Endodermal cell (in vitro differentiated cells): Measurements from ENCODE around the gene CPA4. TPM values are rescaled to one million over a fixed set of nuclear protein-coding genes. Genes with fewer than 3 reads are reported as not detected.
"Not testable (repeated sequence)": the region's sequence is repeated elsewhere in the genome, so short reads cannot be mapped to it uniquely, and the experiment has no call there.

Source experiments
- DNase-seq: peaks from one replicate; pipeline ENCODE4 v3.0.0-alpha.2; 2017
- H3K27ac ChIP-seq: 2 replicates; pipeline ENCODE4 v1.5.1; 2013; ENCODE audit warnings: mild to moderate bottlenecking, low read depth, low read length, moderate library complexity
- H3K27me3 ChIP-seq: 2 replicates; pipeline ENCODE4 v1.6.1; 2013; ENCODE audit warnings: mild to moderate bottlenecking, low read length, moderate library complexity; ENCODE audit not compliant: insufficient read depth, control insufficient read depth, poor library complexity, severe bottlenecking
- H3K36me3 ChIP-seq: 2 replicates; pipeline ENCODE4 v1.7.0; 2013; ENCODE audit warnings: mild to moderate bottlenecking, low read length, moderate library complexity; ENCODE audit not compliant: control insufficient read depth, insufficient read depth
- H3K4me1 ChIP-seq: one replicate; pipeline ENCODE4 v1.7.0; 2013; ENCODE audit warnings: low read length; ENCODE audit not compliant: control insufficient read depth, insufficient read depth
- H3K4me3 ChIP-seq: 2 replicates; pipeline ENCODE4 v1.5.1; 2013; ENCODE audit warnings: mild to moderate bottlenecking, low read length, moderate library complexity
- H3K9ac ChIP-seq: 2 replicates; pipeline ENCODE4 v1.6.1; 2013; ENCODE audit warnings: mild to moderate bottlenecking, low read length, moderate library complexity; ENCODE audit not compliant: poor library complexity, severe bottlenecking; ENCODE audit errors: extremely low read depth
- H3K9me3 ChIP-seq: 2 replicates; pipeline ENCODE4 v1.6.1; 2013; ENCODE audit warnings: mild to moderate bottlenecking, low read length, moderate library complexity; ENCODE audit not compliant: control insufficient read depth
- H3K27ac Mint-ChIP-seq: 2 replicates; pipeline ENCODE4 v1.8.0; 2020; ENCODE audit warnings: mixed read lengths
- H3K27me3 Mint-ChIP-seq: 2 replicates; pipeline ENCODE4 v1.8.0; 2021; ENCODE audit warnings: mild to moderate bottlenecking, mixed read lengths; ENCODE audit not compliant: insufficient read depth
- H3K36me3 Mint-ChIP-seq: 2 replicates; pipeline ENCODE4 v1.8.0; 2020; ENCODE audit warnings: low read depth, mixed read lengths
- H3K4me1 Mint-ChIP-seq: 2 replicates; pipeline ENCODE4 v1.8.0; 2020; ENCODE audit warnings: mixed read lengths
- H3K4me3 Mint-ChIP-seq: 2 replicates; pipeline ENCODE4 v1.8.0; 2020; ENCODE audit warnings: mild to moderate bottlenecking, moderate library complexity, mixed read lengths
- H3K9me3 Mint-ChIP-seq: 2 replicates; pipeline ENCODE4 v1.8.0; 2020; ENCODE audit warnings: mild to moderate bottlenecking, mixed read lengths
- WGBS, 2 experiments: methylation state at CpG; one replicate each; pipeline versions ENCODE4 v1.1.5 to v1.1.7; 2013; ENCODE audit warnings: missing lambda C conversion rate in 2 of 2, mixed read lengths in 1 of 2; ENCODE audit not compliant: insufficient coverage in 1 of 2, insufficient read length in 1 of 2; 5-methylcytosine and 5-hydroxymethylcytosine counted together
- total RNA-seq, 2 donors: library from RNA; stranded (reverse); fragmentation: NEBNext Ultra II Directional in 1 of 2; extraction: Animal tissue kit (Norgen Biotek cat#: 25700) in 1 of 2; gene quantifications; 2 replicates in 1 of 2; 3 replicates in 1 of 2; pipeline ENCODE4 v1.2.1, GENCODE V29; 2021
- TF ChIP-seq, protein P1 (sequence below): fragments of 200-600 bp; sonication (generic); conservative IDR thresholded peaks from 2 replicates; pipeline ENCODE4 v1.5.0; 2021; ENCODE audit warnings: antibody characterized with exemption, mild to moderate bottlenecking

The CPA4 gene
- total RNA-seq, 2 donors from 2014 or later: not detected

- H3K27ac Mint-ChIP-seq: no peak overlapping the region
Observed at GRCh38 chr7:130319541-130319940, 26.6 kb downstream of the CPA4 start.

DNA sequence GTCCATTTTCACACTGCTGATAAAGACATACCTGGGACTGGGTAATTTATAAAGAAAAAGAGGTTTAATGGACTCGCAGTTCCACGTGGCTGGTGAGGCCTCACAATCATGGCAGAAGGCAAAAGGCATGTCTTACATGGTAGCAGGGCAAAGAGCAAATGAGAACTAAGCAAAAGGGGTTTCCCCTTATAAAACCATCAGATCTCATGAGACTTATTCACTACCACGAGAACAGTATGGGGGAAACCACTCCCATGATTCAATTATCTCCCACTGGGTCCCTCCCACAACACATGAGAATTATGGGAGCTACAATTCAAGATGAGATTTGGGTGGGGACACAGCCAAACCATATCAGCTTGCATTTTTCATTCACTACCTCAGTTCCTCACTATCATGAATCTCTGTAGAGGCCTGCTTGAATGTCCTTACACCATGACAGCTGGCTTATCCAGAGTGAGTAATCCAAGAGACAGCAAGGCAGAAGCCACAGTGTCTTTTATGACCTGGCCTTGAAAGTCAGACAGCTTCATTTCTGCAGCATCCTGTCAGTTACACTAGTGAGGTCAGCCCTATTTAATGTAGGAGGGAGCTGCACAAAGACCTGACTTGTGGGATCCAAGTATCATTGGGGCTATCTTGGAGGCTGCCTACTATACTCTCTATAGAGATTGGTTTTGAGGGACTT is 28.7 kb downstream of the CPA4 start:
- H3K9me3 ChIP-seq, H3K36me3 ChIP-seq, H3K4me1 Mint-ChIP-seq, DNase-seq, H3K27ac Mint-ChIP-seq, H3K9me3 Mint-ChIP-seq, H3K9ac ChIP-seq, H3K36me3 Mint-ChIP-seq, H3K27me3 ChIP-seq, H3K27ac ChIP-seq, H3K4me3 ChIP-seq, H3K4me3 Mint-ChIP-seq, H3K27me3 Mint-ChIP-seq, H3K4me1 ChIP-seq: not testable (repeated sequence)
- 92 to 95% methylated on average over 2 of the region's 3 CpGs for WGBS, 2 experiments

More at GRCh38 chr7:130319541-130319940, 26.6 kb downstream of the CPA4 start:
- H3K4me1 ChIP-seq: no peaks in the 10 kb centered on the region
- TF ChIP-seq, protein P1, sequence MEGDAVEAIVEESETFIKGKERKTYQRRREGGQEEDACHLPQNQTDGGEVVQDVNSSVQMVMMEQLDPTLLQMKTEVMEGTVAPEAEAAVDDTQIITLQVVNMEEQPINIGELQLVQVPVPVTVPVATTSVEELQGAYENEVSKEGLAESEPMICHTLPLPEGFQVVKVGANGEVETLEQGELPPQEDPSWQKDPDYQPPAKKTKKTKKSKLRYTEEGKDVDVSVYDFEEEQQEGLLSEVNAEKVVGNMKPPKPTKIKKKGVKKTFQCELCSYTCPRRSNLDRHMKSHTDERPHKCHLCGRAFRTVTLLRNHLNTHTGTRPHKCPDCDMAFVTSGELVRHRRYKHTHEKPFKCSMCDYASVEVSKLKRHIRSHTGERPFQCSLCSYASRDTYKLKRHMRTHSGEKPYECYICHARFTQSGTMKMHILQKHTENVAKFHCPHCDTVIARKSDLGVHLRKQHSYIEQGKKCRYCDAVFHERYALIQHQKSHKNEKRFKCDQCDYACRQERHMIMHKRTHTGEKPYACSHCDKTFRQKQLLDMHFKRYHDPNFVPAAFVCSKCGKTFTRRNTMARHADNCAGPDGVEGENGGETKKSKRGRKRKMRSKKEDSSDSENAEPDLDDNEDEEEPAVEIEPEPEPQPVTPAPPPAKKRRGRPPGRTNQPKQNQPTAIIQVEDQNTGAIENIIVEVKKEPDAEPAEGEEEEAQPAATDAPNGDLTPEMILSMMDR: no peak
- DNase-seq: no peak
- peaks cover 4% of the 10 kb centered on the region for H3K27me3 Mint-ChIP-seq
- H3K36me3 Mint-ChIP-seq: no peaks in the 10 kb centered on the region
- H3K36me3 ChIP-seq: no peaks in the 10 kb centered on the region
- WGBS, 2 experiments: 100% methylated on average over 1 of the region's 1 CpG
- H3K9me3 ChIP-seq: no peaks in the 10 kb centered on the region
- H3K27me3 ChIP-seq: no peaks in the 10 kb centered on the region
- no peak overlapping the region for H3K9ac ChIP-seq
- H3K4me3 Mint-ChIP-seq: no peak overlapping the region
- H3K4me1 Mint-ChIP-seq: no peaks in the 10 kb centered on the region
- H3K9me3 Mint-ChIP-seq: no peaks in the 10 kb centered on the region
- H3K27ac ChIP-seq: no peak overlapping the region
- H3K4me3 ChIP-seq: no peak overlapping the region

DNA sequence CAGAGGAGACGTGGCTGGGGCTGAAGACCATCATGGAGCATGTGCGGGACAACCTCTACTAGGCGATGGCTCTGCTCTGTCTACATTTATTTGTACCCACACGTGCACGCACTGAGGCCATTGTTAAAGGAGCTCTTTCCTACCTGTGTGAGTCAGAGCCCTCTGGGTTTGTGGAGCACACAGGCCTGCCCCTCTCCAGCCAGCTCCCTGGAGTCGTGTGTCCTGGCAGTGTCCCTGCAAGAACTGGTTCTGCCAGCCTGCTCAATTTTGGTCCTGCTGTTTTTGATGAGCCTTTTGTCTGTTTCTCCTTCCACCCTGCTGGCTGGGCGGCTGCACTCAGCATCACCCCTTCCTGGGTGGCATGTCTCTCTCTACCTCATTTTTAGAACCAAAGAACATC is 29.7 kb downstream of the CPA4 start:
- Histone ChIP-seq H3K4me3 (no peak overlapping the region), H3K36me3 (no peaks in the 10 kb centered on the region), H3K9ac (no peak overlapping the region), H3K27ac (no peak overlapping the region), H3K4me1 (no peaks in the 10 kb centered on the region), H3K27me3 (no peaks in the 10 kb centered on the region), H3K9me3 (no peaks in the 10 kb centered on the region)
- peaks cover 4% of the 10 kb centered on the region for H3K27me3 Mint-ChIP-seq
- TF ChIP-seq, protein P1: no peak
- H3K27ac Mint-ChIP-seq: no peak overlapping the region
- no peaks in the 10 kb centered on the region for H3K4me1 Mint-ChIP-seq
- no peaks in the 10 kb centered on the region for H3K36me3 Mint-ChIP-seq
- no peak for DNase-seq
- no peaks in the 10 kb centered on the region for H3K9me3 Mint-ChIP-seq
- 89 to 98% methylated on average over 7 of the region's 7 CpGs for WGBS, 2 experiments
- H3K4me3 Mint-ChIP-seq: no peak overlapping the region
